IMR-90 (cell line): ENCODE data around the gene NDUFS7. TPM values are rescaled to one million over a fixed set of nuclear protein-coding genes. Genes with fewer than 3 reads are reported as not detected.

Experiments
- ATAC-seq: fragments of 200-7000 bp; cut with Tn5 transposase; 2 replicates; pipeline ENCODE4 v1.9.1; 2020; ENCODE audit warnings: low read depth, mild to moderate bottlenecking, moderate library complexity
- Bru-seq: library from RNA; stranded (reverse); fragments of 400-500 nt; gene quantifications from one replicate; lab custom pipeline; 2021; lab: Mats Ljungman, UMichigan
- BruChase-seq, 2 experiments: library from RNA; stranded (reverse); fragments of 400-500 nt; gene quantifications; one replicate each; lab custom pipeline; 2021; lab: Mats Ljungman, UMichigan
- BruUV-seq: library from RNA; stranded (reverse); fragments of 400-500 nt; replicated peaks from 2 replicates; lab custom pipeline; 2021; lab: Mats Ljungman, UMichigan
- CTCF ChIA-PET: fragments of 300-600 bp; formaldehyde crosslinking; extraction: SDS; loops from one replicate; lab custom pipeline; 2021; ENCODE audit warnings: antibody characterized with exemption; lab: Yijun Ruan, JAX
- POLR2A ChIA-PET: fragments of 300-600 bp; sonication (Branson Sonifier 250); formaldehyde crosslinking; loops from one replicate; lab custom pipeline; 2022; ENCODE audit warnings: antibody characterized with exemption; ENCODE audit not compliant: unreplicated experiment; lab: Charles Lee
- DNase-seq: peaks from one replicate; pipeline ENCODE4 v3.0.0; 2013
- H2AFZ ChIP-seq: replicated peaks from 2 replicates; pipeline ENCODE3; 2013; ENCODE audit warnings: low read length, mild to moderate bottlenecking; ENCODE audit not compliant: poor library complexity
- H2AK5ac ChIP-seq: 2 replicates; pipeline ENCODE4 v1.6.1; 2013; ENCODE audit warnings: low read depth, low read length, inconsistent platforms
- H2AK9ac ChIP-seq: replicated peaks from 2 replicates; pipeline ENCODE3; 2013; ENCODE audit warnings: mild to moderate bottlenecking, low read depth, low read length, moderate library complexity; ENCODE audit not compliant: poor library complexity
- H2BK120ac ChIP-seq: 2 replicates; pipeline ENCODE4 v1.6.1; 2013; ENCODE audit warnings: low read depth, low read length, inconsistent platforms
- H2BK15ac ChIP-seq: 3 replicates; pipeline ENCODE4 v1.6.1; 2013; ENCODE audit warnings: low read depth, low read length, inconsistent platforms
- H2BK20ac ChIP-seq: 2 replicates; pipeline ENCODE4 v1.6.1; 2013; ENCODE audit warnings: low read depth, mild to moderate bottlenecking, inconsistent platforms, low read length, moderate library complexity
- H2BK5ac ChIP-seq: 2 replicates; pipeline ENCODE4 v1.6.1; 2013; ENCODE audit warnings: mild to moderate bottlenecking, low read depth, low read length, inconsistent platforms; ENCODE audit not compliant: poor library complexity, severe bottlenecking
- H3K14ac ChIP-seq: replicated peaks from 2 replicates; pipeline ENCODE4 v1.6.1; 2013; ENCODE audit warnings: low read depth, low read length, inconsistent platforms
- H3K18ac ChIP-seq: 2 replicates; pipeline ENCODE4 v1.6.1; 2013; ENCODE audit warnings: low read depth, low read length, control low read depth
- H3K23ac ChIP-seq: 2 replicates; pipeline ENCODE4 v1.6.1; 2013; ENCODE audit warnings: low read depth, low read length, inconsistent platforms
- H3K27ac ChIP-seq: 2 replicates; pipeline ENCODE4 v1.5.1; 2013; ENCODE audit warnings: mild to moderate bottlenecking, control low read depth, low read length; ENCODE audit not compliant: insufficient read depth
- H3K27me3 ChIP-seq: 2 replicates; pipeline ENCODE4 v1.6.1; 2013; ENCODE audit warnings: low read length; ENCODE audit not compliant: control insufficient read depth, insufficient read depth
- H3K36me3 ChIP-seq: 2 replicates; pipeline ENCODE4 v1.6.1; 2013; ENCODE audit warnings: low read length, mixed read lengths; ENCODE audit not compliant: control insufficient read depth, insufficient read depth
- H3K4ac ChIP-seq: 2 replicates; pipeline ENCODE4 v1.6.1; 2013; ENCODE audit warnings: low read depth, low read length, inconsistent platforms
- H3K4me1 ChIP-seq: 2 replicates; pipeline ENCODE4 v1.6.1; 2013; ENCODE audit warnings: low read length, mixed read lengths; ENCODE audit not compliant: control insufficient read depth, insufficient read depth
- H3K4me2 ChIP-seq: 2 replicates; pipeline ENCODE4 v1.6.1; 2013; ENCODE audit warnings: low read depth, mild to moderate bottlenecking, control low read depth, low read length, moderate library complexity
- H3K4me3 ChIP-seq: 2 replicates; pipeline ENCODE4 v1.5.1; 2013; ENCODE audit warnings: low read depth, mild to moderate bottlenecking, control low read depth, low read length, moderate library complexity; ENCODE audit not compliant: insufficient read depth
- H3K56ac ChIP-seq: 2 replicates; pipeline ENCODE4 v1.6.1; 2013; ENCODE audit warnings: low read length, inconsistent platforms; ENCODE audit not compliant: insufficient read depth; ENCODE audit errors: extremely low read depth
- H3K79me1 ChIP-seq, 2 experiments: 2 replicates each; pipeline ENCODE4 v1.6.1; 2013; ENCODE audit warnings: low read length in 2 of 2, inconsistent platforms in 1 of 2, low read depth in 1 of 2
- H3K9ac ChIP-seq: 2 replicates; pipeline ENCODE4 v1.6.1; 2013; ENCODE audit warnings: low read depth, low read length, control low read depth
- H3K9me1 ChIP-seq: 2 replicates; pipeline ENCODE4 v1.6.1; 2013; ENCODE audit warnings: low read length, inconsistent platforms; ENCODE audit not compliant: insufficient read depth
- H3K9me3 ChIP-seq: 2 replicates; pipeline ENCODE4 v1.6.1; 2013; ENCODE audit warnings: low read length; ENCODE audit not compliant: control insufficient read depth, insufficient read depth
- H4K20me1 ChIP-seq: 2 replicates; pipeline ENCODE4 v1.6.1; 2013; ENCODE audit warnings: low read length, inconsistent platforms; ENCODE audit not compliant: insufficient read depth
- H4K5ac ChIP-seq: 2 replicates; pipeline ENCODE4 v1.6.1; 2013; ENCODE audit warnings: mild to moderate bottlenecking, low read depth, low read length, control low read depth
- H4K8ac ChIP-seq, 2 experiments: 2 replicates each; pipeline ENCODE4 v1.6.1; 2013; ENCODE audit warnings: low read depth in 2 of 2, low read length in 2 of 2, control low read depth in 1 of 2, inconsistent platforms in 1 of 2
- H4K91ac ChIP-seq: 2 replicates; pipeline ENCODE4 v1.6.1; 2013; ENCODE audit warnings: low read depth, low read length, inconsistent platforms; ENCODE audit not compliant: insufficient read depth
- BHLHE40 ChIP-seq: fragments of 150-350 bp; IDR thresholded peaks from 2 replicates; pipeline ENCODE4 v1.6.1; 2016; ENCODE audit warnings: mild to moderate bottlenecking, low read depth, low read length
- CEBPB ChIP-seq: IDR thresholded peaks from 2 replicates; pipeline ENCODE4 v1.6.1; 2012; ENCODE audit warnings: low read depth, low read length, improper control_type of control experiment
- FOS ChIP-seq: fragments of 150-350 bp; IDR thresholded peaks from 2 replicates; pipeline ENCODE4 v1.6.1; 2016; ENCODE audit warnings: low read depth, low read length
- POLR2A ChIP-seq: IDR thresholded peaks from 2 replicates; pipeline ENCODE4 v1.6.1; 2012; ENCODE audit warnings: mild to moderate bottlenecking, low read depth, low read length
- RAD21 ChIP-seq: IDR thresholded peaks from 2 replicates; pipeline ENCODE4 v1.6.1; 2012; ENCODE audit warnings: low read length, improper control_type of control experiment
- RCOR1 ChIP-seq: IDR thresholded peaks from 2 replicates; pipeline ENCODE4 v1.6.1; 2012; ENCODE audit warnings: mild to moderate bottlenecking, low read length, improper control_type of control experiment; ENCODE audit not compliant: insufficient replicate concordance
- RFX5 ChIP-seq: IDR thresholded peaks from 2 replicates; pipeline ENCODE4 v1.8.0; 2012; ENCODE audit warnings: low read depth, mild to moderate bottlenecking, low read length, moderate library complexity
- WGBS, 2 experiments: methylation state at CpG; one replicate each; pipeline versions ENCODE4 v1.1.5 to v1.1.7; 2013; ENCODE audit warnings: missing lambda C conversion rate in 2 of 2; ENCODE audit not compliant: insufficient read length in 1 of 2; ENCODE audit errors: extremely low coverage in 2 of 2; 5-methylcytosine and 5-hydroxymethylcytosine counted together
- dilution Hi-C: fragments of 300-500 bp; cut with HindIII; formaldehyde crosslinking; loops from one replicate; pipeline ENCODE4 v1.14.3; 2018; ENCODE audit warnings: low sequenced_read_pairs; ENCODE audit not compliant: unreplicated experiment
- in situ Hi-C: fragments of 300-500 bp; cut with MboI; formaldehyde crosslinking; loops from 3 replicates; pipeline ENCODE4 v1.14.3; 2019; ENCODE audit warnings: low sequenced_read_pairs, inconsistent platforms, mixed read lengths
- intact Hi-C: fragments of 100-400 bp; cut with micrococcal nuclease; formaldehyde crosslinking; loops from 2 replicates; pipeline ENCODE4 v1.10.0; 2022
- long read RNA-seq: library from polyadenylated mRNA; unstranded; transcript quantifications from one replicate; pipeline ENCODE4 v2.0.0, GENCODE V29; 2021; ENCODE audit not compliant: unreplicated experiment
- polyA plus RNA-seq, 3 experiments: library from polyadenylated mRNA; depleted of rRNA; stranded (reverse); fragments of >200 nt; gene quantifications; 2 replicates each; pipeline ENCODE4 v1.2.3, GENCODE V29; 2012; ENCODE audit warnings: low replicate concordance in 1 of 3
- total RNA-seq: library from RNA; depleted of rRNA; stranded (reverse); fragments of >200 nt; gene quantifications from 2 replicates; pipeline ENCODE4 v1.2.3, GENCODE V29; 2012; rRNA removed
- TF ChIP-seq, protein P1 (sequence below): conservative IDR thresholded peaks from 2 replicates; pipeline ENCODE4 v1.5.1; 2012; ENCODE audit warnings: mild to moderate bottlenecking, low read depth, low read length, improper control_type of control experiment
- TF ChIP-seq, protein P2 (sequence below): fragments of 150-350 bp; IDR thresholded peaks from 2 replicates; pipeline ENCODE4 v1.6.1; 2017; ENCODE audit warnings: mild to moderate bottlenecking, antibody characterized with exemption, low read length, low read depth
- TF ChIP-seq, protein P3 (sequence below): fragments of 150-350 bp; IDR thresholded peaks from 2 replicates; pipeline ENCODE4 v1.6.1; 2016; ENCODE audit warnings: low read depth, mild to moderate bottlenecking, low read length, moderate library complexity, borderline replicate concordance

The NDUFS7 gene
- total RNA-seq: 60.8 and 64.7 TPM in 2 replicates
- polyA plus RNA-seq (2012; rRNA removed): 136 and 167 TPM in 2 replicates
- polyA plus RNA-seq (2012; cell fraction: cytosol; rRNA removed): 283 and 387 TPM in 2 replicates
- 76.0 and 256 TPM in 2 replicates for polyA plus RNA-seq (2012; cell fraction: nucleus; rRNA removed; ENCODE audit: low replicate concordance)
- percentile 52 among the genes with signal in this experiment for Bru-seq, nascent RNA
- percentile 64 among the genes with signal in this experiment for BruChase-seq, experiment 1, labeled RNA remaining after a 6-hour chase
- percentile 57 among the genes with signal in this experiment for BruChase-seq, experiment 2, labeled RNA remaining after a 2-hour chase
- long read RNA-seq, transcript NDUFS7-201 (8 exons, 1,039 nt): major isoform, 56 of 82 reads
- long read RNA-seq, partial matches to known transcripts: 15 of 82 reads
- long read RNA-seq, other reads (novel, unspliced or antisense): 5 of 82 reads

DNA sequence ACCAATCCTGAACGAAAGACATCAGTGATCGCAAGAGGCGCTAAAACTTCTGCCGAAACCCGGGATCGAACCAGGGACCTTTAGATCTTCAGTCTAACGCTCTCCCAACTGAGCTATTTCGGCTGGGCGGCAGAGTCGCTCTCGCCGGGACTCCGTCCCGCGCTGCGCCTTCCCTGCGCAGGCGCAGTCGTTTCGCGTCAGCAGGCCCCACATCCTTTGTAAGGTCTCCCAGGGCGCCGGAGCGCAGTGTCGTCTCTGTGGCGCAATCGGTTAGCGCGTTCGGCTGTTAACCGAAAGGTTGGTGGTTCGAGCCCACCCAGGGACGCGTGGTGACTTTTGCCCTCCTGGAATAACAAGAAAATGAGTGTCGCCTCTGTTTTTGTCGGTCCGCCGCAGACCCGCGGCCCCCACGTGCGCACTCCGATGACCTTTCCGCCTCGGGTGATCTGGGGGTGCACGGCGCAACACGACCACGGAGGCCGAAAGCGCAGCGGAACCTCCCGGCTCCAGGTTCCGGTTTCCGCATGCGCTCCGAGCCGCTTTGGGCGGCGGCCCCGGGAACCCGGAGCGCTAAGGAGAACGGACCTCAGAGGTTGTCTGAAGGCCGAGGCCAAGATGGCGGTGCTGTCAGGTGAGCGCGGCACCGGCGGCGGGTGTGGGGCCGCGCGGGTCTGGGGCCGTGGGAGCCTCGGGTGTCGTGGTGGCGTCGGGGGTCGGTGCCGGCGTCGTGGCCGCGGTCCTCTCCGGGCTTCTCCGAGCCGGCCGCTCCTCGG, at the start of gene NDUFS7:
NDUFS7 (plus strand) TSS at position 596 of the 773 bp plus-strand sequence; CDS start at position 616, 20 bp downstream.
- Histone ChIP-seq H2BK5ac (peak within 1 kb of the TSS; percentile 69), H3K56ac (0 out of 2 replicates have a peak within 1 kb of the TSS, but pooled peaks have one; percentile 2), H3K14ac (no peak within 1 kb of the TSS), H2BK20ac (no peak within 1 kb of the TSS), H2BK120ac (no peak within 1 kb of the TSS), H2AK9ac (peak within 1 kb of the TSS; percentile 89), H3K36me3 (peaks cover 3% of the 10 kb centered on the region; the same call in 1 of the 2 replicates), H4K20me1 (peaks cover 9% of the 10 kb centered on the region), H2AFZ (peak within 1 kb of the TSS; percentile 90), H4K8ac (peak within 1 kb of the TSS; percentile 72 to 73; a peak in 3 of 4 replicates), H2BK15ac (no peak within 1 kb of the TSS), H3K9ac (peak within 1 kb of the TSS; percentile 76), H3K9me3 (no peaks in the 10 kb centered on the region), H3K4me2 (peak within 1 kb of the TSS; percentile 84), H3K4me3 (peak within 1 kb of the TSS; percentile 58), H3K23ac (no peak within 1 kb of the TSS), H3K4ac (peak within 1 kb of the TSS; percentile 60; the same call in 1 of the 2 replicates), H3K27ac (peak within 1 kb of the TSS; percentile 62), H3K27me3 (no peaks in the 10 kb centered on the region), H3K4me1 (no peaks in the 10 kb centered on the region), H4K91ac (no peak within 1 kb of the TSS; the same call in 1 of the 2 replicates), H3K18ac (no peak within 1 kb of the TSS), H3K9me1 (no peaks in the 10 kb centered on the region), H2AK5ac (peak within 1 kb of the TSS; percentile 45; the same call in 1 of the 2 replicates), H3K79me1 (peaks cover 9 to 40% of the 10 kb centered on the region in 2 experiments; a peak in 3 of 4 replicates), H4K5ac (peak within 1 kb of the TSS; percentile 47; the same call in 1 of the 2 replicates)
- ATAC-seq (peak; percentile 88), DNase-seq (peak; percentile 92)
- intact Hi-C loops (loop anchor here (1.0 kb wide), 1 partner anchor 104 kb away; no protein-coding TSS in a partner anchor), dilution Hi-C loops (no loop called here), in situ Hi-C loops (no loop called here)
- ChIA-PET CTCF (interaction anchor here (0.9 kb wide), 1 partner anchor 131 kb away, joined by 3 read pairs; no protein-coding TSS in a partner anchor), POLR2A (no interaction called here)
- BruUV-seq: no TSS peak
- 0% methylated on average over 45 of the region's 90 CpGs; no CpG with 5 or more reads in 1 of the 2 experiments for WGBS, 2 experiments
- TF ChIP-seq POLR2A: peak; percentile 84
- TF ChIP-seq CEBPB: peak; percentile 96
- TF ChIP-seq RFX5: no peak
- TF ChIP-seq BHLHE40: peak; percentile 95
- TF ChIP-seq RCOR1: peak; percentile 18
- TF ChIP-seq, protein P1, sequence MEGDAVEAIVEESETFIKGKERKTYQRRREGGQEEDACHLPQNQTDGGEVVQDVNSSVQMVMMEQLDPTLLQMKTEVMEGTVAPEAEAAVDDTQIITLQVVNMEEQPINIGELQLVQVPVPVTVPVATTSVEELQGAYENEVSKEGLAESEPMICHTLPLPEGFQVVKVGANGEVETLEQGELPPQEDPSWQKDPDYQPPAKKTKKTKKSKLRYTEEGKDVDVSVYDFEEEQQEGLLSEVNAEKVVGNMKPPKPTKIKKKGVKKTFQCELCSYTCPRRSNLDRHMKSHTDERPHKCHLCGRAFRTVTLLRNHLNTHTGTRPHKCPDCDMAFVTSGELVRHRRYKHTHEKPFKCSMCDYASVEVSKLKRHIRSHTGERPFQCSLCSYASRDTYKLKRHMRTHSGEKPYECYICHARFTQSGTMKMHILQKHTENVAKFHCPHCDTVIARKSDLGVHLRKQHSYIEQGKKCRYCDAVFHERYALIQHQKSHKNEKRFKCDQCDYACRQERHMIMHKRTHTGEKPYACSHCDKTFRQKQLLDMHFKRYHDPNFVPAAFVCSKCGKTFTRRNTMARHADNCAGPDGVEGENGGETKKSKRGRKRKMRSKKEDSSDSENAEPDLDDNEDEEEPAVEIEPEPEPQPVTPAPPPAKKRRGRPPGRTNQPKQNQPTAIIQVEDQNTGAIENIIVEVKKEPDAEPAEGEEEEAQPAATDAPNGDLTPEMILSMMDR: peak; percentile 18; the same call in 1 of the 2 replicates
- peak; percentile 81 for TF ChIP-seq FOS
- TF ChIP-seq, protein P2, sequence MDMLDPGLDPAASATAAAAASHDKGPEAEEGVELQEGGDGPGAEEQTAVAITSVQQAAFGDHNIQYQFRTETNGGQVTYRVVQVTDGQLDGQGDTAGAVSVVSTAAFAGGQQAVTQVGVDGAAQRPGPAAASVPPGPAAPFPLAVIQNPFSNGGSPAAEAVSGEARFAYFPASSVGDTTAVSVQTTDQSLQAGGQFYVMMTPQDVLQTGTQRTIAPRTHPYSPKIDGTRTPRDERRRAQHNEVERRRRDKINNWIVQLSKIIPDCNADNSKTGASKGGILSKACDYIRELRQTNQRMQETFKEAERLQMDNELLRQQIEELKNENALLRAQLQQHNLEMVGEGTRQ: peak; percentile 69
- peak; percentile 18; the same call in 1 of the 2 replicates for TF ChIP-seq RAD21
- TF ChIP-seq, protein P3, sequence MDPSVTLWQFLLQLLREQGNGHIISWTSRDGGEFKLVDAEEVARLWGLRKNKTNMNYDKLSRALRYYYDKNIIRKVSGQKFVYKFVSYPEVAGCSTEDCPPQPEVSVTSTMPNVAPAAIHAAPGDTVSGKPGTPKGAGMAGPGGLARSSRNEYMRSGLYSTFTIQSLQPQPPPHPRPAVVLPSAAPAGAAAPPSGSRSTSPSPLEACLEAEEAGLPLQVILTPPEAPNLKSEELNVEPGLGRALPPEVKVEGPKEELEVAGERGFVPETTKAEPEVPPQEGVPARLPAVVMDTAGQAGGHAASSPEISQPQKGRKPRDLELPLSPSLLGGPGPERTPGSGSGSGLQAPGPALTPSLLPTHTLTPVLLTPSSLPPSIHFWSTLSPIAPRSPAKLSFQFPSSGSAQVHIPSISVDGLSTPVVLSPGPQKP: no peak
